ENCODE data around the gene GLI3.

The GLI3 gene

DNA sequence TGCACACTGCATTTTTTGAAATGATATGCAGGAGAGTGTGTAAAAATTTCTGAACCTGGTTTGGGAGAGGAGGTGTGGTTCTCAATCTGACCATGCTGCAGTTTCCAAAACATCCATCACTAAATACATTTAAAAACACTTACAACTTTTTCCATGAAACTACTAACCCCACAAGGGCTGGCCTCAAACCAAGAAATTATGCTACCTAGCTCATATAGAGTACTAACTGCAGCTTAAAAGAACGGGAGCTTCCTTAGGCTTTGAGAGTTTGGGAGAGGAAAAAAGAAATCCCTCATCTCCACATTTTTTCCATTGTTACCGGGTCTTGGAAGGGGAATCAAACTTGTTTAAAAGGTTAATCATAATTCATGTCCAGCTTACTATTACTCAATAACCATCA is 214.2 kb downstream of the GLI3 start:
- DNase-seq: no peak

DNA sequence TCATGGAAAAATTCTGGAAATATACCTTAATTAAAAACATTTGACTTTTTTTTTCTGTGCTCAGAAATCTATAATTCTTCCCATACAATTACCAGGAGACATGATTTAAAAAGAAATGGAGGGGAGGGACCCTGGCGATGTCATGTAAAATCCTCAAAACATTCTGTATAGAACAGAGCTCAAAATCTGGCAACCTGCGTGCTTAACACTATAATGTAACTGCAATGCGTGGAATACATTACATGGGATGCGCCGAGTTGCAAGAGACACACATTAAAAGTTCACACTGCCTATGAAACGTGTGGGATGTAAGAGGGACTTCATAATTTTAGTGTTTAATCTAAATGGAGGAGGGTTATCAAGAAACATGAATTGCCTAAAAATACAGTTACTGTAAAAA is 215.0 kb downstream of the GLI3 start:
- no peak for DNase-seq

DNA sequence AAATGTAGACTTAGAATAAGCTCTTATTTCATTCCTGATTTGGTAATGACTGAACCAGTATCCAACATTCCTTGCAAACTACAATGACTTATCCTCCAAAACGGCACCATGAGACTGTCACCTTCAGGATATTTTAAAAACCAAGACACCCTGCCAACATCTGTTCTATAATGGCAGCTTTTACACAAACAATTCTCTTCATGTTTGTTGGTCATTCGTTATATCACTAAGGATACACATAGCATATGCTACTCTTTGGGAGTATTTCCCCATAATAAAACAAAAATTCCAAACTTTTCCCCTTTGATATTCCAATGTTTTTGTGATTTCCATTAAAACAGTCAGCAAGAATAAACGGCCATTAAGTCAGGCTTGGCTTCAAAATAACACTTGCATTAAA is 215.4 kb downstream of the GLI3 start:
- DNase-seq: no peak

DNA sequence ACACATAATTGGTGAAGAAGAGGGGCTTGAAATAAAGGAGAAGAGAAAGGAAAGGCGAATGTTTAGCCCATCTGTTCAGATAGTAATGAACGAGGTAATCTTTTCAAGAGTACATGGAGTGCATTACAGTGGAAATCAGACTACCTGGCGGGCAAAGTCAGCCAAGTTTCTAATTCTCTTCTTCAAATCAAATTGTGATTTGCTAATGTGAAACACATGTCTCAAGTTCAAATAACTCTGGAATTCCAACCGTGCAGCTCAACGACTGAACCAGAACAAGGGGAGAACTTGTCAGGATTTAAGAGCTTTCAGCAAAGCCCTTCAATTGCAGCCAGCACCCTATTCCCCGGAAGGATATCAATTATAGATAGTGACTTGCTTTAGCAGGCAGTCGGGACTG is 216.9 kb downstream of the GLI3 start:
- DNase-seq: no peak

DNA sequence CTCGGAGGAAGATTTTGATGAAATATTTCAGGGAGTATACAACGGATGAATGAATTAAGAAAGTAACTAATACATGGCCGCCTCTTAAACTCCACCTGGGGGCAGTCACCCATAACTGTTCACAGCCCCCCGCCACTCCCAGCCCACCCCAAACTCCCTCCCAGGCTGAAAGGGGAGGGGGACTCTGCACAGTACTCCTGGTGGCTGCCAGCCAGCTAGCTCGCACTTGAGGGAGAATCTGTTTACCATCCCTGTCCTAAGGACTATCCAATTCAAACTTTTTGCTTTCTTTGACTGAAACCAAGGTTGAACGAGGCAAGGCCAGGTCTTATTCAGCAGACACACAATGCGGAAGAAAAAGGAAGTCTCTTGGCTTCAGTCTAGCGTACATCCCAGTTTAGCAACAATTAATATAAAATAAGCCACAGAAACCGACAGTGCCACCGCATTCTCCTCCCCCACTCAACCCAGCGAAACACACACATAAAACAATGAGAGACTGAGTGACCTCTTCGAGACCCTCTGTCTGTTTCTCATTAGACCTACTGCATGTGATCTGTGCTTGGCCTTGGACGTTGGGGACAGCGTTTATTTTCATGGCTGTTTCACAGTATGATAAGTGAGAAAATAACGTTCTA is 219.5 kb downstream of the GLI3 start:
- no peak for DNase-seq

DNA sequence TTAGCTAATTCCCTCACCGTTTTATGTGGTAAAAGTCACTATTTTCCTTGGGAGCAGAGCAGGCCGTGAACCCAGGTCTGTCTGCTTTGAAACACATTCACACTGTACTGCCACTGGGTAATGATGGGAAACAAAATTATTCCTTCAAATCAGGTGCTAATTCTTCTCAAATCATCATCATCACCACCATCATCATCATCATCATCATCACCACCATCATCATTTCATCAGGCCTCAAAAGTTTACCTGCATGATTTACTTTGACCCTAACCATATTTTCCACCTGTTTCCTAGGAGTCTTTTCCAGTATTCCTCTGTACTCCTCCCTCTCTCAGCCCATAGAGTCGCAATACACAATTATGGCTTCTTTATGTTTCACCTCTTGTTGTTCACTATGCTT is 220.5 kb downstream of the GLI3 start:
- DNase-seq: no peak

DNA sequence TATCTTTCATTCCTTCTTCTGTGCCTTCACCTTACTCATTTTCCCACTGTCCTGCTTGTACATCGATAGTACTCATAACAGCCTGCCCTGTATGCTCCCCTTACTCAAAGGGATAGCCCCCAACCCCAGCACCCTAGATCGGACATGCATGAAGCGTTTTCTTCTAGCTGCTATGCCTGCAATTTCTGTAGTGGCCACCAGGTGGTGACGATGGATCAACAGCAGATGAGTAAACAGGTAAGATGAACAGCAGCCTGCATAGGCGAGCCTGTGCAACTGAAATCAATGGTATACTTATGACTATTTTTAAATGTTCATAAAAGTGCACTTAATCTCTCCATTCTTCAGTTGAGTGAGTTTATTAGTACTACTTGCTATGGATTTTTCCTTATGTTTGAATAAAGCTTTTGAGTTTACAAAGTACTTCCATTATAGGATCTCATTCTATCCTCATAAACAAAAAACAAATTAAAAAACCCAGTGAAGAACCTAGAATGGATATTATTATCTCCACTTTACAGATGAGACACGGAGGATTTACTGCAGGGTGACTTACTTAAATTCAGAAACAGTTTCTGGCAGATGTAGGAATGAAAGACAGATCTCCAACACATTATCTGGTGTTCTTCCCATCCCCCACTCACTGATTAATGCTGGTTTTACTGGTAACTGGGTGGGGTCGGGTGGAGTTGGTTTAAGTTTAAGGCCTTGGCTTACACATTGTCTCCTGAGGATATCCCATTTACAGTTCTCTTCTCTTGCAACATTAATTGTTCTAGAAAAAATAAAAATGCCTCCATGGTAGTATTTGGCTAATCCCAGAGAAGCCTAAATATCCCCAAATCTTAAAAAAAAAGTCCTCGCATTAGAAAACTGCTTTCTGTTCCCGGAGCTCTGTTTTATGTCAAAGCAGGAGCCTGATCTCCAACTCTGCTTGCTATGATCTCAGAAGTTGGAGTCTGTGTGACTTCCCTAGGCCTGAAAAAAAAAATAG is 222.1 kb downstream of the GLI3 start:
- no peak for DNase-seq

DNA sequence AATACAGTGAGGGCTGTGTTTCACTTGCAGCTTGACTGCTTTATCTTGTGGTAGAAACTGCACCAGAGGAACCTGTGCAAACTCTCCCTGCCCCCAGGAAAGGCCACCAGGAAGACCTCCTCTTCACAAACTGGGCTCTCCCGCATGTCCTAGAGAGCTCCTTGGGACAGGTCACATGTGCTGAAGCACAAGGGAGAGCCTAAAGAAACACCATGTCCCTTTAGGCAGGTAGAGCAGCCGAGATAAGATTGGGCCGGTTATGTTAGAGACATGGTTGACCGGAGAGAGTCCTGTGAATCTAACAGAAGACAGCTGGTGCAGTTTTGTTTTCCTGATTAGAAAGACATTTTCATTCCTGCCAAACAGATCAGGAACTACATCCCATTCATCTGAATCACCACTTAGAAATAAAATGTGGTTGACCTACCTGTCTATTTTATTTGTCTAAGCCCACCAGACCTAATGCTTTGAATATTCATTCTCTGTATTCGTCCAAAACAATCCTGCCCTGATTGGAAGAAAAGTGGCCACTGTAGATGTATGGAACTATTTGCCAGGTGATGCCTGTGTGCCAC is 224.1 kb downstream of the GLI3 start:
- no peak for DNase-seq

DNA sequence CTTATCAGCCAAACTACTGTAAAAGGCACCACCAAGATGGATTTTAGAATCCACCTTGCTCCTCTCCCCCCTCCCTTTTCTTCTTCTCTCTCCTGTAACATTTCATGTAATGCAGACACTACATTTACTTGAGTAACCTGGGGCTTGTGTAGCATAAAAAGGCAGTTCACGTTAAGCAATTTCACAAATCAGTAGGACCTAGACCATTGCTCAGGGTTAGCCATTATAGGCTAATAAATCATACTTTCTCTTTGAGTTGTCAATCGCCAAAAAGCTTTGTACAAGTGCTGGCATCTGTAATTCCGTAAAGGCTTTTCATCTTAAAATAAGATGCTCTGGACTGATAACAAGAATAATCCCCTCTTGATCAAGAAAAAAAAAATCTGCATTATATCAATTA is 224.7 kb downstream of the GLI3 start:
- no peak for DNase-seq

DNA sequence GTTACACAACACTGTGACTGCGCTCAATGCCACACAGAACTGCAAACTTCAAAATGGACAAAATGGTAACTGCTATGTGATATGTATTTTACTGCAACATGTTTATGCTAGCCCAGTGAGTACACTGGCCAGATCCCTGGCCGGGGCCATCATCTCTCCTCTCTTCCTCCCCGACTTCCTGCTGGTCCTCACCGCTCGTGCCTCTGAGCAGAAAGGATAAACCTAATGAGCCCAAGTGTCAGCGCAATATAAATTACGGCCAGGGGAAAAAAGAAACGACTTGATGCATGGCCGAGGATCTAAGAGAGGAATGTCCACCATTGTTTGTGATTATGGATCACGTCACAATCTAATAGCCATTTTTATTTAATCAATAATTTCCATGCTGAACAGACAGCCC is 225.2 kb downstream of the GLI3 start:
- DNase-seq: no peak

DNA sequence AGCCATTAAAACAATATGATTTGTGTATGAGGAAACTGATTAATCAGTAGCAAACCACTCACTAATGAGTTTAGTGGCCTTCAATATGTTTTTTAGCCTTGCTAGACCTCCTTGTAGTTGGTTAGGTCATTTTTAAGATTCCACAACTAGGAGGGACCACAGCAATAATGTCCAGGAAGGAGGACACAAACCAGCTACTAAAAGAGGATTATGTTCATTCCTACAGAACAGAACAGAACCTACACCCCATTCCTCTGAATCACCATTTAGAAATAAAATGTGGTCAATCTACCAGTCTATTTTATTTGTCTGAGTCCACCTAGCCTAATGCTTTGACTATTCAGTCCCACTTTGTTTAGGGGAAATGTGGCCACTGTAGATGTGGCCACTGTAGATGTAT is 226.3 kb downstream of the GLI3 start:
- DNase-seq: no peak

DNA sequence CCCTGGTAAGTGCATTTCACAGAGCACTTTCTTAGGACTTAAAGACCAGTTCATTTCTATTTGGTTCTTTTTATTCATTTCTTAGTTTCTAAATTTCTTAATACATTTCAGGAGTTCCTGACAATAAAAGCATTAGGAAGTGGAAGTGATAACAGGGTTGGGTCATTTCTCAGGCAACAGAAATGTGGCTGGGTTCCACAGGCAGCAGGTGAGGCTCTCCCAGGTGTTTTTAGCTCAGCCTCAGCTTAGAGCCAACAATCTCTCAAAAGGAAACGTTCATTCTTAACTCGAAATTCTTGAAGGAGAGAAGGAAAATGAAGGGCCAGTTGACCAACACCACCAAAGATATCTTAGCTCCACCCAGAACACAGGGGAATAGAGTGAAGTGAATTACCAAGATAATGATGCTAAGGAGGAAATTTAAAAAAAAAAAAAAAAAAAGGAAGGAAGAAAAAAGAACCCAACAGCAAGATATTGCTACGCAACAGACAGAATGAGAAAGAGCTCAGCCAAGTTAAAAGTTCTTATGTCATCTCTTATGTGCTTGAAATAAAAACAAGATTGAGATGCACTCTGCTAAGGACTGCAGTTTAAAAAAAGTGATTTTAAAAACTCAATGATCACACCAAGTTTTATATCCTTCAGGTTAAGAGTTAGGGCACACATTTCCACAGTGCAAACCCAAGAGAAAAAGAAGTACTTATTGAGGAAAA is 230.1 kb downstream of the GLI3 start:
- no peak for DNase-seq

DNA sequence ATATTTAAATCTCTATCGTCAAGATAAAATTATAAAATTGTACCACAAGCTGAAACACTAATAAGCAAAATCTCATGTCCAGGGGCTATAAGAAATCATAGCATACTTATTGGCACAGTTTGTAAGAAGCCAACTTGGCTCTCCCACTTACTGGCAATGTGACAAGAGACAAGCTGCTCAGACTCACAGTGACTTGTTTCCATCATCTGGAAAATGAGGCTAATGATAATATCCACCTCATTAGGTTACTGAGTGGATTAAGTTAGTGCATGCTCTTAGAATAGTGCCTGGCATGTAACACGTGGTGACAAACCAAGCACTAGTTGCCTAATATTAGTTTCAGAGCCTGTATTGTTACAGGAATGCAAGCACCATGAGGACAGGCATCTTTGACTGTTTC is 234.4 kb downstream of the GLI3 start:
- no peak for DNase-seq

DNA sequence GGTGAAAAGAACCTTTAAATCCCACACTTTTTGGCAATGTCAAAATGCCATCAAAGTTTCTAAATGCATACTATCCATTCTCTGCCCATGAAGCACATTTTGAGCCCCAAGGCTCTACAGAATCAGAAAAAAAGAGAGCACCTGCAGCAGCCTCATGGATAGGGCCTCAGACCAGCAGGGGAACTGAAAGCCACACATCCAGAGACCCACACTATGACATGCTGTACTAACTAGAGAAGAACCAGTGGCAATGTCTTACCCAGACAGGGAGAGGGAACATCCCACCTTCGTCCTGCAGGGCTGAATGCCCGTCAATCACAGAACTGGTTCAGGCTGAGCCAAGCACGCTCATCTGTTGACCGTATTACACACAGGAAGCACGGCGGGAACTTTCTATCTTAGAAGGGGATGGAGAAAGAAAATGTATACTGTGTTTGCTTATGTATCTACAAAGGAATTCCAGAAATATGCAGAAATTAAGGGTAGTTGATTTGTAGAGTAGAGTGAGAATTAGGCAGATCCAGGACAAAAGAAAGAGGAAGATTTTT is 237.2 kb downstream of the GLI3 start:
- DNase-seq: no peak

DNA sequence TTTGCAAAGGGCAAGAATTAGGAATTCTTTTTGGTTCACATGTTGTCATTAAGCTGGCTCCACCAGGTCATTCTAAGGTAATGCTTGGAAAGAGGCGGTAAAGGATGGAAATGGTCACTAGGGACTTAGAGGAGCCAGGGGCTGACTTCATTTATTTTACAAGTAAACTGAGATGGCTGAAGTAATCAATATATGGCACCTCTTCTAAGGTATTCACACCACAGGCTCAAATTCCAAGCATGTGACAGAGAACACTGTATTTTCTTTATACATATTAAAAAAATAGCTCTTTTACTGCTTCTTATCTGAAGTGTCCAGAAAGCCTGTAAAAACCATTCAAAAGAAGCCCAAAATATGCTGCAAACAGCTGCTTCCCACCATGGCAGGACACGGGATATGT is 239.0 kb downstream of the GLI3 start:
- no peak for DNase-seq

DNA sequence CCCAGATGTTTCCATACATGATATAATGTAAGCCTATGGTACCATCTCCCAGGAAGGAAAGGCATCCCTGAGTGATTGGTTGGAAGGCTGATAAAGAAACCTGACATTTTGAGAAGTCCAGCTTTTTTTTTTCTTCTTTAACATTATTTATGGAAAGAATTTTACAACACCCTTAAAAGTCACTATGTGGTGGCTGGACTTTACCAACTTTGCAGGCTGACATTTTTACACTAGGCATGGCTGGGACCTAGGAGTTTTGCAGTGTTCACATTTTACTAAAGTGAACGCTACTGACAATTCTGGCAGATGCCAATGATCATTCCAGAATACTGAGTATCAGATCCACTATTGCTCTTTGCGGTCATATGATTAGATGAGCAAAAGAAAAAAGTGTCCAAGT is 239.9 kb downstream of the GLI3 start:
- DNase-seq: no peak

DNA sequence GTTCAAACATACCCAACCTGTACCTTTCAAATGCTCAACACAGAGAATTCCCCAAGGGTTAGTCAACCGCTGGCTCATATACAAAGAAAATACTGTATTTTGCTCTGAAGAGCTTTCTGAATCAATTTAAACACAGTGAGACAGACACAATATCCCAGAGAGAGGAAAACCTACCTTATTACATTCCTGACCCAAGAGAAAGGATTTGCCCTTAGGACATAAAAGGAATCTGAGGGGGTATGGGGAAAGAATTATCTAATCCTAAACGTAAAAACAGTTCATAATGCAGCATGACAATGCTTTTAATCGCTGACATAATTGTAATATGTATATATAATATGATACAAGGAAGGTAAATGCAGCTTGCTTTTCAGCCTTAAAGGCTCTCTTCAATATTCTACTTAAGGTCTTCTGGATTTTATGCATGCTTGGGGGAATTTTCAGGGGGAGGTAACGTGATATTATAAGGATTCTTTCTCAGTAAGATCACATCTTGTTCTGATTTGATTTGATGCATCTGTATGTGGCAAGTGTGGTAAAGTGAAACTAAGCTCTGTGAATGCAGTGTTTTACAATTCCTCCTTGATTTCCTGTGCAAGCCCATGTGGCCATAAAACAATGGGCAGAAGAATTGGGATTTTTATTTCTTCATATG is 240.5 kb downstream of the GLI3 start:
- no peak for DNase-seq

DNA sequence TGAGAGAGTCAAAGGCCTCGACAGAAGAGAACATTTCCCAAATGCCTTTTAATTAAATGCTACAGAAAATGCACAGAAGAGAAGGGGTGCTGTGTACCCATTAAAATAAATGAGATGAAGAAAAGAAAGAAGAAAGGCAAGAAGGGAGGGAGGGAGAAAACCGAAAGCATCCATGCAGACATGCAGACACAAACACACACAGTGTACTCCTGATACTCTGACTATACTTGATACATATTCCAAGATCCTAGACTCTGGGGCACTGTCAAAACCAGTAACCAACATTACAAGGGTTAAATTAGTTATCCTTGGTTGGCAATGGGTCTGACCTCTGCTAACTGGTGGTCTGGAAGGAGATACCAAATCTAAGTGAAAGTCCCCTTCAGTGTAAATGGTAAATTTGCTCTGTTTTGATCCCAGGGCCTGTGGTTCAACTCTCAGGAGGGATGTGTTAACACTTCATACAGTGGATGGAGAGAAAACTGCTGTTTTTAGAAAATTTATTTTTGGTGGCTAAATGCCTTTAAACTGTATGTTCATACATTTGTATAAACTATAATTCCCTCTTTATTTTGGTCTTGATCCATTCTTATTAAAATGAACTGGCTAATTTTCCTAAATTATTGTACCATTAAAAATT is 241.3 kb downstream of the GLI3 start:
- DNase-seq: no peak

DNA sequence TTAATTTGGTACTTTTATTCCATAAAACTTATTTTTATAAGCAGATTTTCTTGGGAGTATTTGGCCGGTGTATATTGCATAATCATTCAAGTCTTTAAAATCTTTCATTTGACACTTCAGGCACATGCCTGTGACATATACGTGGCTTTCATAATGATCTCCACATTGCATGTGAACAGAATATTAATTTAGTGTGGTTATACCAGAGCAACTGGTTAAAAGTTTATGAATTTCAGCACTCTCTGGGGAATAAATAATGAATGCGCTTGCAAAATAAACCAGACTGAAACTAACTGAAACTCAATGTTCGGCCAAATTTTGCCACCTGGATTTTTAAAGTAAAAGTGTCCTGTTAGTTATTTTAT is 242.3 kb downstream of the GLI3 start:
- DNase-seq: no peak

DNA sequence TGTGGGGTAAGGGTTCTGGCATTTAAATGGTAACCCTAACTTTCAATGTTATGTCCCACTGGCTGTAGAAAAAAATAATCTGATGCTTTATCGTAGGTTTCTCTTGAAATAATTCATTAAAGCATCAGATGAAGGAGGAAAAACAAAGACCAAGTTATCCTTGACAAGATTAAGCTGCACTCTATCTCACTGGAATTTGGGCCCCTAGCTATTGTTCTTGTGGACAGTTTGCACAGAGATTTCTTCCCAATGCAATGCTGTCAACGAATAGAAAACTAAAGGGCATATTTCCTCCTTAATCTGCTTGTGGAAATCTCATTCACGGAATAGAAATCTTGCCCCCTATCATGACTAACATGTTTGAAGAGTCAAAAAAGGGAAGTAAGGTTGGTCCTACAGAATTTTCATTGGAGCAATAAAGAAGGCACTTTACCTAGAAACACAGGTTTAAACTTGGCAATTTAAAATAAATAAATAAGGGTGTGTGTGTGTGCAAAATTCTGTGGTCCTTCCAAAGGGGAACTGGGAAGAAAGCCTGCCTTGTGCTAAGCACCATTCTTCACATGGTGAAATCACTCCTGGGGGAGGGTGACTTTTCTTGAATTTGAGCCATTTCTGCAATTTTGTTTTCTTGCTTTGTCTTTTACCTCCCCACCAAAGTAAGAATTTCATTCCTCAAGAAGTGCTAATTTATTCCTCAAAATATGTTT is 242.8 kb downstream of the GLI3 start:
- no peak for DNase-seq

Data from cortex of kidney (tissue), 1 donor.